Measurements from ENCODE around the gene FOXP1. TPM values are rescaled to one million over a fixed set of nuclear protein-coding genes. Genes with fewer than 3 reads are reported as not detected.

Gene FOXP1
- total and polyA plus RNA-seq, 2 donors (not counting 1 experiment from before 2014, with no cell fraction given): 70.3 to 101 TPM

DNA sequence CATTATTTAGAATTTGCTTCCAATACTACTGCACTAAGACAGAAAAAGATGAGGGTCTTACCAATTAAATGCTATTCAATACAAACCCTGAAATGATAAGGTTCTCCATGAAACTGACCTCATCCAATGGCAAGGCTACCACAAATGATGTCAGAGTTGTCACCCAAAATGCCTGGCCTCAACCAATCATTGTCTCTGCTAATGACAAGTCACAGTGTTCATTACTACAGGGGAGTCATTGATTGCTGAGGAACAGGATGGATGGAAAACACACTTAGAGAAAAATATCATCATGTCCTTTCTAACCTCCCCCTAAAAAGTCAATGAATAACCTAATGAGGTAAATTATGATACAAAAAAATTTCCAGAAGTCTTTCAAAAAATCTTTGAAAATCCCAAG is 91.0 kb downstream of the FOXP1 start:
- TF ChIP-seq, protein P1, sequence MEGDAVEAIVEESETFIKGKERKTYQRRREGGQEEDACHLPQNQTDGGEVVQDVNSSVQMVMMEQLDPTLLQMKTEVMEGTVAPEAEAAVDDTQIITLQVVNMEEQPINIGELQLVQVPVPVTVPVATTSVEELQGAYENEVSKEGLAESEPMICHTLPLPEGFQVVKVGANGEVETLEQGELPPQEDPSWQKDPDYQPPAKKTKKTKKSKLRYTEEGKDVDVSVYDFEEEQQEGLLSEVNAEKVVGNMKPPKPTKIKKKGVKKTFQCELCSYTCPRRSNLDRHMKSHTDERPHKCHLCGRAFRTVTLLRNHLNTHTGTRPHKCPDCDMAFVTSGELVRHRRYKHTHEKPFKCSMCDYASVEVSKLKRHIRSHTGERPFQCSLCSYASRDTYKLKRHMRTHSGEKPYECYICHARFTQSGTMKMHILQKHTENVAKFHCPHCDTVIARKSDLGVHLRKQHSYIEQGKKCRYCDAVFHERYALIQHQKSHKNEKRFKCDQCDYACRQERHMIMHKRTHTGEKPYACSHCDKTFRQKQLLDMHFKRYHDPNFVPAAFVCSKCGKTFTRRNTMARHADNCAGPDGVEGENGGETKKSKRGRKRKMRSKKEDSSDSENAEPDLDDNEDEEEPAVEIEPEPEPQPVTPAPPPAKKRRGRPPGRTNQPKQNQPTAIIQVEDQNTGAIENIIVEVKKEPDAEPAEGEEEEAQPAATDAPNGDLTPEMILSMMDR (conservative IDR thresholded peaks at IDR 0.05 in 1 of 2, IDR thresholded peaks at IDR 0.05 in 1 of 2; ENCODE audit: low read depth in 1 of 2, low read length in 2 of 2): no peak
- no peak for TF ChIP-seq EZH2 (IDR thresholded peaks at IDR 0.05; ENCODE audit: low read length, missing control alignments)
- Histone ChIP-seq H3K9ac (ENCODE audit: insufficient read depth, low read length) (no peak overlapping the region), H3K4me3 (replicated peaks in 1 of 4; ENCODE audit: control extremely low read depth in 1 of 4, insufficient read depth in 1 of 4, low read depth in 3 of 4, low read length in 4 of 4) (no peak overlapping the region), H3K27ac (ENCODE audit: insufficient read depth, low read length) (no peak overlapping the region), H3K79me2 (ENCODE audit: control insufficient read depth, insufficient read depth, low read length) (no peaks in the 10 kb centered on the region), H3K4me1 (ENCODE audit: control insufficient read depth, extremely low read depth, insufficient read depth, low read length) (peaks cover 9% of the 10 kb centered on the region), H2AFZ (ENCODE audit: low read length) (no peak overlapping the region), H3K4me2 (ENCODE audit: extremely low read depth, insufficient read depth, low read length) (no peak overlapping the region), H3K36me3 (ENCODE audit: control insufficient read depth, insufficient read depth, low read length) (no peaks in the 10 kb centered on the region), H4K20me1 (ENCODE audit: control insufficient read depth, extremely low read depth, insufficient read depth, low read length) (no peaks in the 10 kb centered on the region), H3K9me3 (ENCODE audit: control insufficient read depth, insufficient read depth, low read depth, low read length) (no peaks in the 10 kb centered on the region), H3K27me3 (ENCODE audit: control insufficient read depth, insufficient read depth, low read length) (no peaks in the 10 kb centered on the region)
- no peak for DNase-seq (ENCODE audit: low read depth in 2 of 2)

DNA sequence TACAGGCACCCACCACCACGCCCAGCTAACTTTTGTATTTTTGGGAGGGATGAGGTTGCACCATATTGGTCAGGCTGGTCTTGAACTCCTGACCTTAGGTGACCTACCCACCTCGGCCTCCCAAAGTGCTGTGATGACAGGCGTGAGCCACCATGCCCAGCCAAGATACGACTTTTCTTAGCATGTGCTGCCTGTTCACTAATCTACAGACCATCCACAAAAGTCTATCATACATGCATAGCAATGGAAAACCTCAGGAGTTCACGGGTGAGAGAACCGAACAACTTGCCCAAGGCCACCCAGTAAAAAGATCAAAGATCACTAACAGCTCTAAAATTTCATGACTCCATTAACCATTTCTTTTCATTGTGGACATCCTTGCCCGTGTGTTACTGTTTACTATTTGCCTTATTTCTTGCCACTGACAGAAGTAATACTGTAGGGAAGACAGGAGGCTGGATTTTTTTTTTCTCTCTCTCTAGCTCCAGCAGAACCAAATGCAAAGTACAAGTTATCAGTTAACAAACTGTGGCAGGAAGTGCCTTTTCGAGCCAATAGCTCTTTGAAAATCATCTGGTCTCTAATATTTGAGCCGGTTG is 92.3 kb downstream of the FOXP1 start:
- Histone ChIP-seq H3K9me3 (ENCODE audit: control insufficient read depth, insufficient read depth, low read depth, low read length) (no peaks in the 10 kb centered on the region), H3K4me1 (ENCODE audit: control insufficient read depth, extremely low read depth, insufficient read depth, low read length) (peaks cover 4% of the 10 kb centered on the region), H4K20me1 (ENCODE audit: control insufficient read depth, extremely low read depth, insufficient read depth, low read length) (no peaks in the 10 kb centered on the region), H3K36me3 (ENCODE audit: control insufficient read depth, insufficient read depth, low read length) (no peaks in the 10 kb centered on the region), H3K27ac (ENCODE audit: insufficient read depth, low read length) (no peak overlapping the region), H3K4me2 (ENCODE audit: extremely low read depth, insufficient read depth, low read length) (no peak overlapping the region), H3K4me3 (replicated peaks in 1 of 4; ENCODE audit: control extremely low read depth in 1 of 4, insufficient read depth in 1 of 4, low read depth in 3 of 4, low read length in 4 of 4) (no peak overlapping the region), H2AFZ (ENCODE audit: low read length) (no peak overlapping the region), H3K9ac (ENCODE audit: insufficient read depth, low read length) (no peak overlapping the region), H3K27me3 (ENCODE audit: control insufficient read depth, insufficient read depth, low read length) (no peaks in the 10 kb centered on the region), H3K79me2 (ENCODE audit: control insufficient read depth, insufficient read depth, low read length) (no peaks in the 10 kb centered on the region)
- DNase-seq (ENCODE audit: low read depth in 2 of 2): no peak
- TF ChIP-seq, protein P1 (conservative IDR thresholded peaks at IDR 0.05 in 1 of 2, IDR thresholded peaks at IDR 0.05 in 1 of 2; ENCODE audit: low read depth in 1 of 2, low read length in 2 of 2): no peak
- no peak for TF ChIP-seq EZH2 (IDR thresholded peaks at IDR 0.05; ENCODE audit: low read length, missing control alignments)

DNA sequence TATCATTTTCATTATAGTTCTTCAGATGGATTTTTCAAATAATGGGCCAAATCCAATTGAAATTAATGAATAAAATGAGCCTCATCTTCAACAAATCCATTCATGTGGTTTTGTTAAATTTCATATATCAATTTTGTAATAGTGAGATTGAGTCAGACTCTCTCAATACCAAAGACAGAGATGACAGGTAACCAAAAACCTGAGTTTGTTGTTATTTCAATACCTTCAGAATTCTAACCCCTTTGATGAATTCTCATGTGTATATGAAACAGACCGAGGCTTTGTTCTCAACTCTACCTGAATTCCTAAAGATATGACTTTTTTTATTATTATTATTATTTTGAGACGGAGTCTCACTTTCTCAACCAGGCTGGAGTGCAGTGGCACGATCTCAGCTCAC is 92.8 kb downstream of the FOXP1 start:
- Histone ChIP-seq H3K79me2 (ENCODE audit: control insufficient read depth, insufficient read depth, low read length) (no peaks in the 10 kb centered on the region), H3K27me3 (ENCODE audit: control insufficient read depth, insufficient read depth, low read length) (no peaks in the 10 kb centered on the region), H3K27ac (ENCODE audit: insufficient read depth, low read length) (no peak overlapping the region), H4K20me1 (ENCODE audit: control insufficient read depth, extremely low read depth, insufficient read depth, low read length) (no peaks in the 10 kb centered on the region), H3K9ac (ENCODE audit: insufficient read depth, low read length) (no peak overlapping the region), H3K9me3 (ENCODE audit: control insufficient read depth, insufficient read depth, low read depth, low read length) (no peaks in the 10 kb centered on the region), H3K4me3 (replicated peaks in 1 of 4; ENCODE audit: control extremely low read depth in 1 of 4, insufficient read depth in 1 of 4, low read depth in 3 of 4, low read length in 4 of 4) (no peak overlapping the region), H3K4me1 (ENCODE audit: control insufficient read depth, extremely low read depth, insufficient read depth, low read length) (peaks cover under 1% of the 10 kb centered on the region), H3K36me3 (ENCODE audit: control insufficient read depth, insufficient read depth, low read length) (no peaks in the 10 kb centered on the region), H2AFZ (ENCODE audit: low read length) (no peak overlapping the region), H3K4me2 (ENCODE audit: extremely low read depth, insufficient read depth, low read length) (no peak overlapping the region)
- no peak for DNase-seq (ENCODE audit: low read depth in 2 of 2)
- no peak for TF ChIP-seq EZH2 (IDR thresholded peaks at IDR 0.05; ENCODE audit: low read length, missing control alignments)
- TF ChIP-seq, protein P1 (conservative IDR thresholded peaks at IDR 0.05 in 1 of 2, IDR thresholded peaks at IDR 0.05 in 1 of 2; ENCODE audit: low read depth in 1 of 2, low read length in 2 of 2): no peak

Measured in fibroblast of lung (primary cell).